Measurements from ENCODE around the gene NBAS.

NBAS gene

GRCh38 chr2:15352363-15352762 is 208.8 kb downstream of the NBAS start:
- TF ChIP-seq ZNF521 (tag by site-specific recombination; IDR thresholded peaks at IDR 0.05) (no peak), MEIS1 (CRISPR knock-in tag; IDR thresholded peaks at IDR 0.05; ENCODE audit: borderline replicate concordance) (no peak), ZNF621 (tag by site-specific recombination; IDR thresholded peaks at IDR 0.05) (no peak), HIC1 (tag by site-specific recombination; IDR thresholded peaks at IDR 0.05) (no peak), PATZ1 (tag by site-specific recombination; IDR thresholded peaks at IDR 0.05) (no peak), SP3 (tag by site-specific recombination; IDR thresholded peaks at IDR 0.05) (no peak), ZNF529 (tag by site-specific recombination; IDR thresholded peaks at IDR 0.05; ENCODE audit: insufficient replicate concordance) (no peak), ZNF175 (tag by site-specific recombination; IDR thresholded peaks at IDR 0.05) (no peak), YY2 (tag by site-specific recombination; IDR thresholded peaks at IDR 0.05) (no peak), ZNF747 (tag by site-specific recombination; IDR thresholded peaks at IDR 0.05) (no peak), ZSCAN5A (tag by site-specific recombination; IDR thresholded peaks at IDR 0.05) (no peak), ZNF394 (tag by site-specific recombination; IDR thresholded peaks at IDR 0.05; ENCODE audit: borderline replicate concordance) (no peak), ZNF274 (IDR thresholded peaks at IDR 0.05; ENCODE audit: low read length) (no peak), ZNF274 (tag by site-specific recombination; IDR thresholded peaks at IDR 0.05; ENCODE audit: borderline replicate concordance) (no peak), ZBTB7A (tag by site-specific recombination; IDR thresholded peaks at IDR 0.05; ENCODE audit: low read depth) (no peak), PRDM2 (tag by site-specific recombination; IDR thresholded peaks at IDR 0.05; ENCODE audit: borderline replicate concordance) (no peak), SP7 (tag by site-specific recombination; IDR thresholded peaks at IDR 0.05) (no peak), ZNF19 (tag by site-specific recombination; IDR thresholded peaks at IDR 0.05; ENCODE audit: low read depth) (no peak), ZBTB48 (tag by site-specific recombination; IDR thresholded peaks at IDR 0.05) (no peak)
- Histone ChIP-seq H3K4me3 (ENCODE audit: low read depth, low read length) (no peak overlapping the region), H3K27ac (ENCODE audit: extremely low read depth, low read depth, low read length) (no peak overlapping the region), H3K9me3 (ENCODE audit: control insufficient read depth, insufficient read depth, low read depth, low read length) (no peaks in the 10 kb centered on the region), H3K36me3 (ENCODE audit: control insufficient read depth in 2 of 2, insufficient read depth in 1 of 2, low read length in 2 of 2) (no peaks in the 10 kb centered on the region; a peak in 1 of 3 replicates), H3K4me1 (ENCODE audit: control insufficient read depth, insufficient read depth, low read length) (peaks cover 3% of the 10 kb centered on the region; the same call in 1 of the 2 replicates)
- ChIA-PET CTCF (interaction anchor here (0.6 to 0.7 kb wide), 2 partner anchors 225 to 306 kb away, joined by 3 read pairs; no protein-coding TSS in a partner anchor), POLR2A (no interaction called here)
